Prostate gland (tissue), 2 donors: Measurements from ENCODE around the gene ZMYND19. TPM values are rescaled to one million over a fixed set of nuclear protein-coding genes. Genes with fewer than 3 reads are reported as not detected.
A peak's percentile ranks its signal among the peaks of the same experiment; 100 is the strongest.
"Not testable (repeated sequence)": the region's sequence is repeated elsewhere in the genome, so short reads cannot be mapped to it uniquely, and the experiment has no call there.

Experiments
- DNase-seq: peaks from one replicate; pipeline ENCODE4 v3.0.0-alpha.2; 2019; ENCODE audit warnings: low spot score
- H3K27ac ChIP-seq, 2 donors: fragments of 200-600 bp; sonication (generic); 2 replicates each; pipeline ENCODE4 v1.5.1; 2017 to 2019
- H3K27me3 ChIP-seq: fragments of 200-600 bp; sonication (generic); replicated peaks from 2 replicates; pipeline ENCODE4 v1.5.1; 2019; ENCODE audit not compliant: insufficient read depth
- H3K36me3 ChIP-seq, 2 donors: fragments of 200-600 bp; sonication (generic); 1 replicate in 1 of 2; 2 replicates in 1 of 2; pipeline versions ENCODE4 v1.5.1 to v1.8.1; 2017 to 2019
- H3K4me1 ChIP-seq: fragments of 200-600 bp; sonication (generic); replicated peaks from 2 replicates; pipeline ENCODE4 v1.5.1; 2019
- H3K4me3 ChIP-seq, 2 donors: fragments of 200-600 bp; sonication (generic); 2 replicates each; pipeline ENCODE4 v1.5.1; 2017 to 2019
- H3K9me3 ChIP-seq: fragments of 200-600 bp; sonication (generic); 2 replicates; pipeline ENCODE4 v1.5.1; 2017
- CTCF ChIP-seq, 4 experiments: fragments of 200-600 bp in 2 of 4; fragments of 450-650 bp in 2 of 4; sonication (generic) in 2 of 4; IDR thresholded peaks; 1 replicate in 3 of 4; 2 replicates in 1 of 4; pipeline ENCODE4 v1.5.1; 2016 to 2019; ENCODE audit warnings: antibody characterized with exemption in 4 of 4, mild to moderate bottlenecking in 2 of 4, moderate library complexity in 2 of 4
- POLR2A ChIP-seq: fragments of 450-650 bp; IDR thresholded peaks from one replicate; pipeline ENCODE4 v1.6.1; 2016; ENCODE audit warnings: antibody characterized with exemption, mild to moderate bottlenecking
- POLR2AphosphoS5 ChIP-seq: sonication (generic); formaldehyde crosslinking; IDR thresholded peaks from one replicate; pipeline ENCODE4 v1.6.1; 2017; ENCODE audit warnings: antibody characterized with exemption
- WGBS: methylation state at CpG from one replicate; pipeline ENCODE4 v1.1.5; 2018; 5-methylcytosine and 5-hydroxymethylcytosine counted together
- intact Hi-C: fragments of 100-400 bp; cut with DNase I; formaldehyde crosslinking; loops from one replicate; pipeline ENCODE4 v1.14.2; 2022
- total RNA-seq, 2 donors: library from RNA; depleted of rRNA; stranded (reverse); fragments of >200 nt; gene quantifications; one replicate each; pipeline ENCODE4 v1.1.0, GENCODE V29; 2016

The ZMYND19 gene
- total RNA-seq, 2 donors from 2014 or later: 20.8 to 34.8 TPM

- WGBS: 73% methylated on average over 8 of the region's 8 CpGs
- Histone ChIP-seq H3K27ac (no peak overlapping the region), H3K27me3 (no peaks in the 10 kb centered on the region)
Observed at GRCh38 chr9:137598943-137599342, 8.6 kb upstream of the ZMYND19 start.

GRCh38 chr9:137596577-137596976 is 6.3 kb upstream of the ZMYND19 start:
- H3K36me3 ChIP-seq, H3K4me1 ChIP-seq, DNase-seq, H3K9me3 ChIP-seq, H3K27me3 ChIP-seq, H3K27ac ChIP-seq, intact Hi-C loops, H3K4me3 ChIP-seq: not testable (repeated sequence)
- 94% methylated on average over 7 of the region's 7 CpGs for WGBS

More at GRCh38 chr9:137598943-137599342, 8.6 kb upstream of the ZMYND19 start:
- intact Hi-C loops: no loop called here
- H3K9me3 ChIP-seq: no peaks in the 10 kb centered on the region
- no peak overlapping the region for H3K4me3 ChIP-seq
- no peaks in the 10 kb centered on the region for H3K36me3 ChIP-seq
- no peak for DNase-seq
- TF ChIP-seq POLR2A (no peak), POLR2AphosphoS5 (no peak), CTCF (IDR thresholded peaks at IDR 0.05) (no peak)
- H3K4me1 ChIP-seq: no peaks in the 10 kb centered on the region

GRCh38 chr9:137593176-137593575 is 2.9 kb upstream of the ZMYND19 start:
- Histone ChIP-seq H3K27ac (no peak overlapping the region), H3K27me3 (no peaks in the 10 kb centered on the region), H3K9me3 (no peaks in the 10 kb centered on the region), H3K4me1 (peaks cover 12% of the 10 kb centered on the region), H3K36me3 (no peaks in the 10 kb centered on the region), H3K4me3 (no peak overlapping the region)
- intact Hi-C loops: no loop called here
- no peak for TF ChIP-seq POLR2AphosphoS5
- no peak for TF ChIP-seq CTCF (IDR thresholded peaks at IDR 0.05)
- no peak for TF ChIP-seq POLR2A
- no peak for DNase-seq
- WGBS: 83% methylated on average over 12 of the region's 12 CpGs

GRCh38 chr9:137592767-137593166 is 2.5 kb upstream of the ZMYND19 start:
- Histone ChIP-seq H3K4me1 (peaks cover 12% of the 10 kb centered on the region), H3K27ac (no peak overlapping the region), H3K27me3 (no peaks in the 10 kb centered on the region), H3K4me3 (no peak overlapping the region), H3K9me3 (no peaks in the 10 kb centered on the region), H3K36me3 (no peaks in the 10 kb centered on the region)
- no peak for TF ChIP-seq POLR2AphosphoS5
- TF ChIP-seq POLR2A: no peak
- no peak for TF ChIP-seq CTCF (IDR thresholded peaks at IDR 0.05)
- intact Hi-C loops: no loop called here
- WGBS: 58% methylated on average over 7 of the region's 7 CpGs
- no peak for DNase-seq

DNA sequence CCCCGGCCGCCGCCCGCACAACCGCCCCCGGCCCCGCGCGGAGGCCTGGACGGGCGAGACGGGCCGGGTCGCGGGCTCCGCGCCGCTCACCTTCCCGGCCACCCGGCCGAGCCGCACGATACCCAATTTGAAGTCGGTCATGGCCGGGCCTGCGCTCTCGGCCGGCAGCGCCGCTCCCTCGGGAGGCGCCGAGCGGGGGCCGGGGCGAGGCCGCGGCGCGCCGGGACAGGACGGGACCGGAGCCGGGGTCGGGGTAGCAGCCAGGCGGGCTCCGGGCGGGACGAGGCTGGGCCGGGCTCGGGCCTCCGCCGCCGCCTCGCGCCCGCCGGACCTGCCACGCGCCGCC is 216 bp downstream of the ZMYND19 start:
- no peak for DNase-seq
- Histone ChIP-seq H3K27me3 (no peaks in the 10 kb centered on the region), H3K36me3 (peaks cover 0 to 11% of the 10 kb centered on the region in 2 donors), H3K4me3 (peak overlapping the region; percentile 61 to 73), H3K4me1 (peaks cover 12% of the 10 kb centered on the region), H3K9me3 (no peaks in the 10 kb centered on the region), H3K27ac (no peak overlapping the region)
- under 1% methylated on average over 34 of the region's 61 CpGs for WGBS
- intact Hi-C loops: no loop called here
- TF ChIP-seq POLR2A: no peak
- no peak for TF ChIP-seq POLR2AphosphoS5
- TF ChIP-seq CTCF (IDR thresholded peaks at IDR 0.05): no peak
